Thoracic aorta (tissue), 2 donors: Measurements from ENCODE around the gene KANK4. TPM values are rescaled to one million over a fixed set of nuclear protein-coding genes. Genes with fewer than 3 reads are reported as not detected.

Source experiments
- ATAC-seq: fragments of 150-250 bp; one replicate; pipeline ENCODE4 v1.8.0; 2017; ENCODE audit warnings: low read depth; ENCODE audit not compliant: insufficient number of reproducible peaks, low FRiP score
- DNase-seq: peaks from one replicate; pipeline ENCODE4 v3.0.0-alpha.2; 2020; ENCODE audit warnings: low spot score
- H3K27ac ChIP-seq, 2 donors: fragments of 200-600 bp; sonication (generic); 1 replicate in 1 of 2; 2 replicates in 1 of 2; pipeline ENCODE4 v1.5.1; 2016; ENCODE audit warnings: mild to moderate bottlenecking in 2 of 2, moderate library complexity in 2 of 2
- H3K27me3 ChIP-seq: fragments of 200-600 bp; sonication (generic); replicated peaks from 2 replicates; pipeline ENCODE4 v1.6.0; 2016; ENCODE audit warnings: mild to moderate bottlenecking; ENCODE audit not compliant: insufficient read depth
- H3K36me3 ChIP-seq: fragments of 200-600 bp; sonication (generic); one replicate; pipeline ENCODE4 v1.5.1; 2016
- H3K4me1 ChIP-seq, 2 donors: fragments of 200-600 bp; sonication (generic); 1 replicate in 1 of 2; 2 replicates in 1 of 2; pipeline versions ENCODE4 v1.5.1 to v1.6.0; 2016; ENCODE audit warnings: low read depth in 2 of 2, mild to moderate bottlenecking in 1 of 2; ENCODE audit not compliant: control insufficient read depth in 1 of 2
- H3K4me3 ChIP-seq: fragments of 200-600 bp; sonication (generic); 2 replicates; pipeline ENCODE4 v1.5.1; 2016; ENCODE audit warnings: mild to moderate bottlenecking
- H3K9me3 ChIP-seq: fragments of 200-600 bp; sonication (generic); 2 replicates; pipeline ENCODE4 v1.5.1; 2016
- CTCF ChIP-seq: fragments of 200-600 bp; sonication (generic); IDR thresholded peaks from one replicate; pipeline ENCODE4 v1.5.1; 2019; ENCODE audit warnings: antibody characterized with exemption
- total RNA-seq, 2 donors: library from RNA; depleted of rRNA; stranded (reverse); fragments of >200 nt; gene quantifications; one replicate each; pipeline versions ENCODE4 v1.1.0 to v1.2.3, GENCODE V29; 2016

The KANK4 gene
- total RNA-seq, 2 donors from 2014 or later, result 0.28 TPM; not detected in 1

- ATAC-seq (no peak), DNase-seq (no peak)
- Histone ChIP-seq H3K27me3 (no peaks in the 10 kb centered on the region), H3K36me3 (no peaks in the 10 kb centered on the region), H3K27ac (no peak overlapping the region), H3K4me3 (no peak overlapping the region), H3K4me1 (no peaks in the 10 kb centered on the region), H3K9me3 (no peaks in the 10 kb centered on the region)
- TF ChIP-seq CTCF, result no peak
Observed at GRCh38 chr1:62273953-62274352, 45.3 kb downstream of the KANK4 start.

DNA sequence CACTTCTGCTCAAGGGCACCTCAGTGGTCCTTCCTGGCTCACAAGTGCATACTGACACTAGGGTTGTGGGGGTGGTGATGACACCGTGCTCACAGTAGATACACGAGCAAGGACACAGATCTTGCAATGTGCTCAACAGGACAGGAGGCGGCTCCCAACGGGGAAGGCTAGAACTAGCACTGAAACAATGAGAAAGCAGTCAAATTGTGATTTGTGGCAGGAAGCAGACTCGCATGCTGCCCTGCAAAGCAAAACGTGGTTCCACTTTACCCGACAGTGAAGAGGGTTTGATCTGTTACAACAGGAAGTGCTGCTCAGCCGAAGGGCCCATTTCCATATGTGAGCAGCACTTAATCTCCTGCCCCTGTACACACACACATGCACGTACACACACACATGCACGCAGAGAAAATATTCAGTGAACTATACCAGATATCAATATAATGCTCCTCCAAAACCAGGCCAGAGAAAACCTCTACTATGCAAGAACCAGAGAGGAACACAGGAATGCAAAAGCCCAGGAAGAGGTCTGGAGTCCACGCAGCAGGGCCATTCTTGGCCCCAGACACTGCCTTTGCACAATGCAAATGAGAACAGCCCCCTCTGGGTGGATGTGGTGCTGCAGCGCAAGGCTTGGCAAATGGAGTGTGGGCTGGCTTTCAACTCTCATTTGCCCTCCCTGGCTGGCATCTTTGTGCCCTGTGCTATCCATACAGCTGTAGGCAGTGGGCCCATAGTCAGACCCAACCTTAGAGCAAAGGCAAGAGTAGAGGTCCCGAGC, 47.1 kb downstream of the KANK4 start:
- no peak overlapping the region for H3K4me3 ChIP-seq
- H3K27ac ChIP-seq, result no peak overlapping the region
- no peak for TF ChIP-seq CTCF
- H3K36me3 ChIP-seq, result no peaks in the 10 kb centered on the region
- ATAC-seq (no peak), DNase-seq (no peak)
- no peaks in the 10 kb centered on the region for H3K9me3 ChIP-seq
- no peaks in the 10 kb centered on the region for H3K4me1 ChIP-seq
- H3K27me3 ChIP-seq, result no peaks in the 10 kb centered on the region

- H3K27me3 ChIP-seq, result no peaks in the 10 kb centered on the region
- no peaks in the 10 kb centered on the region for H3K36me3 ChIP-seq
- H3K4me3 ChIP-seq, result no peak overlapping the region
- no peaks in the 10 kb centered on the region for H3K9me3 ChIP-seq
- no peak overlapping the region for H3K27ac ChIP-seq
- H3K4me1 ChIP-seq, result no peaks in the 10 kb centered on the region
- DNase-seq (no peak), ATAC-seq (no peak)
- TF ChIP-seq CTCF, result no peak
Observed at GRCh38 chr1:62271134-62271533, 48.1 kb downstream of the KANK4 start.

DNA sequence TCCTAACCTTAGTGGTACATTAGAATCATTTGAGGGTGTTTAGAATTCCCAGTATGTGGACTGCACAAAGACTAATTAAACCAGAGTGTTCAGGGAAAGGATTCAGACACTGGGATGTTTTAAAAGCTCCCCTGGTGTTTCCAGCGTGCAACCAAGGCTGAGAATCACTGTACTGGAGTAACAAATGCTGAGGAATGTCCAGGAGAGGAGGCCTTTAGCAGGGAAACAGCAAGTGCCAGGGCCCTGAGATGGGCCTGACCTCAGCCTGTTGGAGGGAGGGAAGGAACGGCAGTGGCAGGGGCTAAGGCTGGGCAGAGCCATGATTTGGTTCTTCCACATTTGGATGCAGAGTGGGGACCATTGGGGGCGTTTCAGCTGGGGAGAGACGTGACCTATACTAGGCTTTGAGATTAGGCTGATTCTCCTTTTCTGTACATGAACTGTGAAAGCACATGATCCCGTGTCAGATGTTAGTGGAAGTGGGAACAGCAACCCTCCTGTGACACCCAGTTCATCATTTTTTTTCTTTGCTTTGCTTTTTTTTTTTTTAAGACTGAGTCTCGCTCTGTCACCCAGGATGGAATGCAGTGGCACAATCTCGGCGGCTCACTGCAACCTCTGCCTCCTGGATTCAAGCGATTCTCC, 49.3 kb downstream of the KANK4 start:
- H3K4me3 ChIP-seq, result no peak overlapping the region
- H3K4me1 ChIP-seq, result no peaks in the 10 kb centered on the region
- H3K27me3 ChIP-seq, result no peaks in the 10 kb centered on the region
- no peaks in the 10 kb centered on the region for H3K36me3 ChIP-seq
- H3K9me3 ChIP-seq, result no peaks in the 10 kb centered on the region
- no peak overlapping the region for H3K27ac ChIP-seq
- ATAC-seq, result no peak
- DNase-seq, result no peak
- TF ChIP-seq CTCF, result no peak

GRCh38 chr1:62269439-62269838, 49.8 kb downstream of the KANK4 start:
- no peaks in the 10 kb centered on the region for H3K4me1 ChIP-seq

More at GRCh38 chr1:62269439-62269838, 49.8 kb downstream of the KANK4 start:
- no peak overlapping the region for H3K4me3 ChIP-seq
- TF ChIP-seq CTCF, result no peak
- no peak overlapping the region for H3K27ac ChIP-seq
- DNase-seq, result no peak
- no peak for ATAC-seq
- no peaks in the 10 kb centered on the region for H3K36me3 ChIP-seq
- no peaks in the 10 kb centered on the region for H3K9me3 ChIP-seq
- H3K27me3 ChIP-seq, result no peaks in the 10 kb centered on the region
